Thyroid gland (tissue), 4 donors: Measurements from ENCODE around the gene GPR155. TPM values are rescaled to one million over a fixed set of nuclear protein-coding genes. Genes with fewer than 3 reads are reported as not detected.

Experiments
- DNase-seq, 2 donors: peaks; one replicate each; pipeline ENCODE4 v3.0.0-alpha.2; 2019
- H3K27ac ChIP-seq, 3 donors: fragments of 200-600 bp; sonication (generic); 1 replicate in 2 of 3; 2 replicates in 1 of 3; pipeline ENCODE4 v1.5.1; 2016 to 2019; ENCODE audit warnings: mild to moderate bottlenecking in 1 of 3, moderate library complexity in 1 of 3
- H3K27me3 ChIP-seq: fragments of 200-600 bp; sonication (generic); one replicate; pipeline ENCODE4 v1.5.1; 2019
- H3K36me3 ChIP-seq, 2 donors: fragments of 200-600 bp; sonication (generic); one replicate each; pipeline ENCODE4 v1.5.1; 2016 to 2019
- H3K4me1 ChIP-seq, 2 donors: fragments of 200-600 bp; sonication (generic); one replicate each; pipeline ENCODE4 v1.5.1; 2017 to 2019
- H3K4me3 ChIP-seq, 3 donors: fragments of 200-600 bp; sonication (generic); replicated peaks in 1 of 3; 1 replicate in 2 of 3; 2 replicates in 1 of 3; pipeline ENCODE4 v1.5.1; 2016; ENCODE audit warnings: mild to moderate bottlenecking in 1 of 3
- H3K9me3 ChIP-seq: fragments of 200-600 bp; sonication (generic); one replicate; pipeline ENCODE4 v1.5.1; 2017
- CTCF ChIP-seq, 6 experiments: fragments of 200-600 bp in 3 of 6; fragments of 450-650 bp in 3 of 6; sonication (generic) in 3 of 6; IDR thresholded peaks; one replicate each; pipeline ENCODE4 v1.5.1; 2016 to 2019; ENCODE audit warnings: antibody characterized with exemption in 6 of 6, mild to moderate bottlenecking in 2 of 6, inconsistent platforms in 1 of 6, moderate library complexity in 1 of 6
- POLR2A ChIP-seq, 2 donors: fragments of 450-650 bp; IDR thresholded peaks; one replicate each; pipeline ENCODE4 v1.6.1; 2017; ENCODE audit warnings: antibody characterized with exemption in 2 of 2, mild to moderate bottlenecking in 2 of 2, moderate library complexity in 1 of 2
- WGBS, 2 donors: methylation state at CpG; one replicate each; pipeline ENCODE4 v1.1.5; 2017; 5-methylcytosine and 5-hydroxymethylcytosine counted together
- intact Hi-C: fragments of 100-400 bp; cut with DNase I; formaldehyde crosslinking; loops from one replicate; pipeline ENCODE4 v1.15.1; 2023
- total RNA-seq, 4 donors: library from RNA; depleted of rRNA; stranded (reverse); fragments of >200 nt; gene quantifications; one replicate each; pipeline ENCODE4 v1.2.3, GENCODE V29; 2016

Gene GPR155
- total RNA-seq, 4 donors from 2014 or later: 7.1 to 10.9 (median 10.2) TPM

GRCh38 chr2:174527101-174527721 is 40.4 kb upstream of the GPR155 start:
- DNase-seq: no peak
- H3K36me3 ChIP-seq: no peaks in the 10 kb centered on the region
- H3K9me3 ChIP-seq: no peaks in the 10 kb centered on the region
- H3K4me3 ChIP-seq: no peak overlapping the region
- no peak for TF ChIP-seq CTCF (IDR thresholded peaks at IDR 0.05)
- TF ChIP-seq POLR2A (IDR thresholded peaks at IDR 0.05): no peak
- H3K27me3 ChIP-seq: no peaks in the 10 kb centered on the region
- intact Hi-C loops: no loop called here
- no peaks in the 10 kb centered on the region for H3K4me1 ChIP-seq
- no peak overlapping the region for H3K27ac ChIP-seq
- WGBS, 2 donors: 86 to 91% methylated on average over 3 of the region's 3 CpGs

- Histone ChIP-seq H3K27me3 (no peaks in the 10 kb centered on the region), H3K4me3 (no peak overlapping the region), H3K27ac (no peak overlapping the region), H3K4me1 (no peaks in the 10 kb centered on the region), H3K9me3 (no peaks in the 10 kb centered on the region), H3K36me3 (no peaks in the 10 kb centered on the region)
- TF ChIP-seq CTCF (IDR thresholded peaks at IDR 0.05) (no peak), POLR2A (IDR thresholded peaks at IDR 0.05) (no peak)
- no peak for DNase-seq
- 87 to 94% methylated on average over 2 of the region's 2 CpGs for WGBS, 2 donors
- intact Hi-C loops: no loop called here
These were observed 37.7 kb upstream of the GPR155 start for GRCh38 chr2:174524527-174524926.

- no peaks in the 10 kb centered on the region for H3K9me3 ChIP-seq
- intact Hi-C loops: no loop called here
- no peaks in the 10 kb centered on the region for H3K27me3 ChIP-seq
- TF ChIP-seq POLR2A (IDR thresholded peaks at IDR 0.05) (no peak), CTCF (IDR thresholded peaks at IDR 0.05) (peak in 4 of 6 experiments; percentile 24 to 64 (median 51))
- WGBS, 2 donors: 20 to 28% methylated on average over 3 of the region's 3 CpGs
- no peak overlapping the region for H3K27ac ChIP-seq
- DNase-seq: no peak
- H3K36me3 ChIP-seq: no peaks in the 10 kb centered on the region
- H3K4me1 ChIP-seq: no peaks in the 10 kb centered on the region
- H3K4me3 ChIP-seq: no peak overlapping the region
These were observed 35.7 kb upstream of the GPR155 start for GRCh38 chr2:174522553-174522952.

GRCh38 chr2:174518395-174518794 is 31.6 kb upstream of the GPR155 start:
- TF ChIP-seq CTCF (IDR thresholded peaks at IDR 0.05) (no peak), POLR2A (IDR thresholded peaks at IDR 0.05) (no peak)
- Histone ChIP-seq H3K36me3 (no peaks in the 10 kb centered on the region), H3K4me3 (no peak overlapping the region), H3K9me3 (no peaks in the 10 kb centered on the region), H3K27me3 (no peaks in the 10 kb centered on the region), H3K27ac (no peak overlapping the region), H3K4me1 (no peaks in the 10 kb centered on the region)
- DNase-seq: no peak
- 90 to 93% methylated on average over 2 of the region's 2 CpGs for WGBS, 2 donors
- intact Hi-C loops: no loop called here

GRCh38 chr2:174516501-174517378 is 29.9 kb upstream of the GPR155 start:
- H3K27me3 ChIP-seq: no peaks in the 10 kb centered on the region
- no peaks in the 10 kb centered on the region for H3K4me1 ChIP-seq
- no peak overlapping the region for H3K27ac ChIP-seq
- no peaks in the 10 kb centered on the region for H3K36me3 ChIP-seq
- TF ChIP-seq CTCF (IDR thresholded peaks at IDR 0.05): no peak
- intact Hi-C loops: no loop called here
- WGBS, 2 donors: 89 to 92% methylated on average over 5 of the region's 5 CpGs
- H3K4me3 ChIP-seq: no peak overlapping the region
- no peaks in the 10 kb centered on the region for H3K9me3 ChIP-seq
- no peak for DNase-seq
